PC-9 (cell line): ENCODE measurements around the gene NPTX1. TPM values are rescaled to one million over a fixed set of nuclear protein-coding genes. Genes with fewer than 3 reads are reported as not detected.

Source experiments
- BruUV-seq: library from RNA; stranded (reverse); fragments of 400-500 nt; replicated peaks from 2 replicates; lab custom pipeline; 2021; lab: Mats Ljungman, UMichigan
- CTCF ChIA-PET: fragments of 300-600 bp; sonication (Branson Sonifier 250); formaldehyde crosslinking; loops from one replicate; lab custom pipeline; 2022; ENCODE audit warnings: antibody characterized with exemption; lab: Charles Lee
- POLR2A ChIA-PET: fragments of 300-600 bp; sonication (Branson Sonifier 250); formaldehyde crosslinking; loops from one replicate; lab custom pipeline; 2022; ENCODE audit warnings: antibody characterized with exemption; ENCODE audit not compliant: unreplicated experiment; lab: Charles Lee
- DNase-seq, 2 experiments: peaks; one replicate each; pipeline versions ENCODE4 v3.0.0 to v3.0.0-alpha.2; 2015 to 2022; ENCODE audit warnings: mixed read lengths in 1 of 2
- H2AFZ ChIP-seq: fragments of 200-600 bp; sonication (generic); 2 replicates; pipeline ENCODE4 v1.8.1; 2017; ENCODE audit warnings: antibody characterized with exemption
- H3F3A ChIP-seq: fragments of 200-600 bp; sonication (generic); 2 replicates; pipeline ENCODE4 v1.8.1; 2017; ENCODE audit warnings: antibody characterized with exemption, mild to moderate bottlenecking, low read depth; ENCODE audit not compliant: insufficient read depth
- H3K27ac ChIP-seq: fragments of 200-600 bp; sonication (generic); 2 replicates; pipeline ENCODE4 v1.6.1; 2016; ENCODE audit warnings: mixed run types
- H3K27me3 ChIP-seq: fragments of 200-600 bp; sonication (generic); 2 replicates; pipeline ENCODE4 v1.6.1; 2016; ENCODE audit warnings: low read depth, mixed run types; ENCODE audit not compliant: insufficient read depth
- H3K36me3 ChIP-seq: fragments of 200-600 bp; sonication (generic); 2 replicates; pipeline ENCODE4 v1.6.1; 2016; ENCODE audit warnings: low read depth, mixed run types
- H3K4me1 ChIP-seq: fragments of 200-600 bp; sonication (generic); replicated peaks from 2 replicates; pipeline ENCODE4 v1.6.1; 2016; ENCODE audit warnings: mixed run types; ENCODE audit not compliant: insufficient read depth
- H3K4me2 ChIP-seq: fragments of 200-600 bp; sonication (generic); 2 replicates; pipeline ENCODE4 v1.6.1; 2017; ENCODE audit warnings: mixed run types
- H3K4me3 ChIP-seq: fragments of 200-600 bp; sonication (generic); 2 replicates; pipeline ENCODE4 v1.6.1; 2016; ENCODE audit warnings: mixed run types
- H3K79me2 ChIP-seq: fragments of 200-600 bp; sonication (generic); 2 replicates; pipeline ENCODE4 v1.6.1; 2017; ENCODE audit warnings: low read depth, mixed run types
- H3K9me2 ChIP-seq: fragments of 200-600 bp; sonication (generic); 2 replicates; pipeline ENCODE4 v1.8.1; 2017; ENCODE audit warnings: mild to moderate bottlenecking; ENCODE audit not compliant: insufficient read depth
- H3K9me3 ChIP-seq: fragments of 200-600 bp; sonication (generic); 2 replicates; pipeline ENCODE4 v1.8.1; 2016; ENCODE audit warnings: low read depth; ENCODE audit not compliant: insufficient read depth
- H4K20me1 ChIP-seq: fragments of 200-600 bp; sonication (generic); 2 replicates; pipeline ENCODE4 v1.8.1; 2017; ENCODE audit not compliant: insufficient read depth
- CTCF ChIP-seq: fragments of 200-600 bp; sonication (generic); conservative IDR thresholded peaks from 2 replicates; pipeline ENCODE4 v1.6.1; 2017; ENCODE audit warnings: mixed run types, antibody characterized with exemption, mild to moderate bottlenecking, moderate library complexity
- EZH2 ChIP-seq: fragments of 200-600 bp; sonication (generic); IDR thresholded peaks from 2 replicates; pipeline ENCODE4 v1.8.0; 2017; ENCODE audit warnings: antibody characterized with exemption, low read depth
- intact Hi-C: fragments of 100-400 bp; cut with micrococcal nuclease; formaldehyde crosslinking; loops from one replicate; pipeline ENCODE4 v1.10.0; 2022; ENCODE audit not compliant: unreplicated experiment
- total RNA-seq: library from RNA; stranded (reverse); gene quantifications from 2 replicates; pipeline ENCODE4 v1.2.3, GENCODE V29; 2021

The NPTX1 gene
- total RNA-seq, 1 experiment from 2014 or later: 6.9 TPM

- intact Hi-C loops: no loop called here
- CTCF ChIA-PET: no interaction called here
Measured at GRCh38 chr17:80469667-80470066, 6.7 kb downstream of the NPTX1 start.

GRCh38 chr17:80468781-80469493, 7.5 kb downstream of the NPTX1 start:
- Histone ChIP-seq H3K27me3 (no peaks in the 10 kb centered on the region), H3F3A (no peaks in the 10 kb centered on the region), H3K4me2 (no peak overlapping the region), H3K9me2 (no peaks in the 10 kb centered on the region), H3K27ac (no peak overlapping the region), H2AFZ (no peak overlapping the region), H3K36me3 (no peaks in the 10 kb centered on the region), H3K4me3 (no peak overlapping the region), H4K20me1 (no peaks in the 10 kb centered on the region), H3K4me1 (no peaks in the 10 kb centered on the region), H3K9me3 (no peaks in the 10 kb centered on the region), H3K79me2 (no peaks in the 10 kb centered on the region)
- TF ChIP-seq EZH2: no peak
- no peak for TF ChIP-seq CTCF
- BruUV-seq: no TSS peak
- intact Hi-C loops: no loop called here
- ChIA-PET CTCF (no interaction called here), POLR2A (no interaction called here)
- DNase-seq: no peak

More at GRCh38 chr17:80469667-80470066, 6.7 kb downstream of the NPTX1 start:
- Histone ChIP-seq H3K27ac (no peak overlapping the region), H3K9me3 (no peaks in the 10 kb centered on the region), H3K4me1 (0 out of 2 replicates have a peak, but pooled peaks cover under 1% of the 10 kb centered on the region), H4K20me1 (no peaks in the 10 kb centered on the region), H3K4me3 (no peak overlapping the region), H3K27me3 (no peaks in the 10 kb centered on the region), H3F3A (no peaks in the 10 kb centered on the region), H3K79me2 (no peaks in the 10 kb centered on the region), H3K4me2 (no peak overlapping the region), H2AFZ (no peak overlapping the region), H3K36me3 (no peaks in the 10 kb centered on the region), H3K9me2 (no peaks in the 10 kb centered on the region)
- TF ChIP-seq CTCF (no peak), EZH2 (no peak)
- no peak for DNase-seq
- POLR2A ChIA-PET: no interaction called here
- no TSS peak for BruUV-seq

GRCh38 chr17:80468242-80468641, 8.2 kb downstream of the NPTX1 start:
- intact Hi-C loops: no loop called here
- Histone ChIP-seq H3K27me3 (no peaks in the 10 kb centered on the region), H3K79me2 (no peaks in the 10 kb centered on the region), H3K4me2 (no peak overlapping the region), H2AFZ (no peak overlapping the region), H3F3A (no peaks in the 10 kb centered on the region), H3K9me2 (no peaks in the 10 kb centered on the region), H3K4me1 (no peaks in the 10 kb centered on the region), H3K9me3 (no peaks in the 10 kb centered on the region), H3K4me3 (no peak overlapping the region), H3K27ac (no peak overlapping the region), H4K20me1 (no peaks in the 10 kb centered on the region), H3K36me3 (no peaks in the 10 kb centered on the region)
- CTCF ChIA-PET: no interaction called here
- no TSS peak for BruUV-seq
- no peak for DNase-seq
- POLR2A ChIA-PET: no interaction called here
- no peak for TF ChIP-seq CTCF
- no peak for TF ChIP-seq EZH2
